Activated CD4-positive, CD25-positive, alpha-beta regulatory T cell (primary cell): ENCODE results near the gene TWNK.
"Not testable (repeated sequence)": the region's sequence is repeated elsewhere in the genome, so short reads cannot be mapped to it uniquely, and the experiment has no call there.

Experiments used
- DNase-seq, 4 experiments: peaks; one replicate each; lab custom pipeline; 2025; lab: John Stamatoyannopoulos, UW

The TWNK gene

DNA sequence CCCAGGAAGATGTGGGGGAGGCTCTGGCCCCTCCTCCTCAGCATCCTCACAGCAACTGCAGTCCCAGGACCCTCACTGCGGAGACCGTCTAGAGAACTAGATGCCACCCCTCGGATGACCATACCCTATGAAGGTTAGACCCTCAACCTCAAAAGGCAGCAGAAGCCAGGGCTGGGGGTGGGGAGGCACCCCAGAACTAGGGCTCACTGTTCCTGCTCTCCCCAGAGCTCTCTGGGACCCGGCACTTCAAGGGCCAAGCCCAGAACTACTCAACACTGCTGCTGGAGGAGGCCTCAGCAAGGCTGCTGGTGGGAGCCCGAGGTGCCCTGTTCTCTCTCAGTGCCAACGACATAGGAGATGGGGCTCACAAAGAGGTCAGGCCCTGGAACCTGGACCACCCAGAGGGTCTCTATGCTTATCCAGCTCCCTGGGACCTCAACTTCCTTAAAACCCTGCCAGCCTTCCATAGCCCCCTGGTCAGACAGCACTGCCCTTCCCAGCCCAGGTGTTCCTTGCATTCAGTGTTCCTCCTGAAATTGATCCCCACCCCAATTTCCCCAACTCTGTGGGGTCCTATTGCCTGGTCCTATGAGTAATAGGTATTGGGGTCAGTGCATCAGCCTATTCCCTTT is 14.3 kb upstream of the TWNK start:
- no peak for DNase-seq

DNA sequence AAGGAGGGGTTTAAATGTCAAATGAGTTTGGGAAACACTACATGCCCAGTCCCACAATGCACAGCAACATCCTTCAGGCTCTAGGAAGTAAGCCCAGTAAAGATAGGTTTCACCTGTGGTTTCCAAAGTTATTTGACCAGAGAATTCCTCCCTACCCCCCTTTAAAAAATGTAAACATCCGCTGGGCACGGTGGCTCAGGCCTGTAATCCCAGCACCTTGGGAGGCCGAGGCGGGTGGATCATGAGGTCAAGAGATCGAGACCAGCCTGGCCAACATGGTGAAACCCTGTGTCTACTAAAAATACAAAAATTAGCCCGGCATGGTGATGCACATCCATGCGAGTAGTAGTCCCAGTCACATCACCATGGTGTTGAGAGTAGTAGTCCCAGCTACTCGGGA is 11.9 kb upstream of the TWNK start:
- not testable (repeated sequence) for DNase-seq

DNA sequence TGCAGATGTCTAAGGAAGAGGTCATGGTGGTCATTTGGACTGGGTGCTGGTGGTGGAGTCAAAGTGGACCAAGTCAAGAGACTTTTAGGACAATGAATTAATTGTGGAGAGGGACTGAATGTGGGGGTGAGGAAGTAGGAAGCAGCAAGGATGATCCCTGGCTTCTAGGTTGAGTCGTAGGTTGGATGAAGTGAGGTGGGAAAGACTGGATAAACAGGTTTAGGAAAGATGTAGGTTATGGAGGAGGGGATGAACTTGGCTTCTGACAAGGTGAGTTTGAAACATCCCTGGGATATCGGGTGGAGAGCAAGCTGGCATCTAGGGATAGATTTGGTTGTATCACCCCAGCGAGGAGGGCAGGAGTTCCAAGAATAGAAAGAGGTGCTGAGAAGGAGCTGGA is 10.4 kb upstream of the TWNK start:
- DNase-seq, result no peak

DNA sequence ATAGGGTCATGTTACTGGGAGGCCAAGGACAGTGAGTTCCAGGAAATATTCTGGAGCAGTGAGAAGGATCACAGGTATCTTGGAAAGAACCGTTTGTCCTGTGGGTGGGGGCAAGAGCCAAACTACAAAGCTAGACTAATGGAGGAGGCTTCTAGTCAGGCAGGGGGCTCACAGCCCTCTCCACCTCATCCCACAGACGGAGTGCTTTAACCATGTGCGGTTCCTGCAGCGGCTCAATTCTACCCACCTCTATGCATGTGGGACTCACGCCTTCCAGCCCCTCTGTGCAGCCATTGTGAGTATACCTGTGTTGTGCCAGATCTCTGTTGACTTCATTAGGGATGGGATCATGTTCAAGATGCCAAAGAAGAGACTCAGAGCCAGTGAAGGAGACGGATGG is 9.9 kb upstream of the TWNK start:
- DNase-seq, result no peak

DNA sequence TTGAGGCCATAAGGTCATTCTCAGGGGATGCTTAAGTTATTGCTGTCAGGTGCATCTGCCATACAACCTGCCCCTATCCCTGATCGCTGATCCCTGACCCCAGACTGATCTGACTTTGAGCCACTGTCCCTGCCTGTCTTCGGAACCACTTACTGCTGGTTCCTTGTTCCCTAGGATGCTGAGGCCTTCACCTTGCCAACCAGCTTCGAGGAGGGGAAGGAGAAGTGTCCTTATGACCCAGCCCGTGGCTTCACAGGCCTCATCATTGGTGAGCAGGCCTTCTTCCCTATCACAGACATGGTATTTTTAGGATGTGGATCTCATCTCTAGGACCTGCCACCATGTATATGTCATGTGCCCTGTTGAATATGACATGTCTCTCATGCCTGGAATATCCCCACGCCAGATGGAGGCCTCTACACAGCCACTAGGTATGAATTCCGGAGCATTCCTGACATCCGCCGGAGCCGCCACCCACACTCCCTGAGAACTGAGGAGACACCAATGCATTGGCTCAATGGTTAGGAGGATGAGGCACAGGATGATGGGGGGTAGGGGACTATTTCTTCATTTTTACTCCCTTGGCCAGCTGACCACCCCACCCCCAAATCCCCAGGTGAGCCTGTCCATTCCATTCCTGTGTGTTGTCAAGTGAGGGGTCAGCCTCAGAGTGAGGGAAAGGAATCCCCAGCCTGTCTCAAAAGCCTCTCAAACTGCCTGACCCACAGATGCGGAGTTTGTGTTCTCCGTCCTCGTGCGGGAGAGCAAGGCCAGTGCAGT is 9.0 kb upstream of the TWNK start:
- no peak for DNase-seq

DNA sequence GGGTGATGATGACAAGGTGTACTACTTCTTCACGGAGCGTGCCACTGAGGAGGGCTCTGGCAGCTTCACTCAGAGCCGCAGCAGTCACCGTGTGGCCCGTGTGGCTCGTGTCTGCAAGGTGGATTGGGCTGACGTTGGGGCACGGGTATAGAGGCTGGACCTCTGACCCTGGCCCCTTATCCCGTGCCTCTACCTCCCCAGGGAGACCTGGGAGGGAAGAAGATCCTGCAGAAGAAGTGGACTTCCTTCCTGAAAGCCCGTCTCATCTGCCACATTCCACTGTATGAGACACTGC is 8.5 kb upstream of the TWNK start:
- no peak for DNase-seq

DNA sequence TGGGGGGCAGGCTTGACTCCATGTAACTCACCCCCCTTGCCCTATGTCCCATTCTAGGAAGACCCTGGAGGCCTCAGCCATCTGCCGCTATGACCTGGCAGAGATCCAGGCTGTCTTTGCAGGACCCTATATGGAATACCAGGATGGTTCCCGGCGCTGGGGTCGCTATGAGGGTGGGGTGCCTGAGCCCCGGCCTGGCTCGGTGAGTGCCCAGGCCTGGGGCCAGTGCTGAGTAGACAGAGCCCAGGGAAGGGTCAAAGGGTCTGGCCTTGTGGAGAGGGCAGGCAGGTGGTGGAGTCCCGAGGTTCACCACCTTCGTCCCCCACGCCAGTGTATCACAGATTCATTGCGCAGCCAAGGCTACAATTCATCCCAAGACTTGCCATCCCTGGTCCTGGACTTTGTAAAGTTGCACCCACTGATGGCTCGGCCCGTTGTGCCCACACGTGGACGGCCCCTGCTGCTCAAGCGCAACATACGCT is 7.5 kb upstream of the TWNK start:
- DNase-seq, result no peak

DNA sequence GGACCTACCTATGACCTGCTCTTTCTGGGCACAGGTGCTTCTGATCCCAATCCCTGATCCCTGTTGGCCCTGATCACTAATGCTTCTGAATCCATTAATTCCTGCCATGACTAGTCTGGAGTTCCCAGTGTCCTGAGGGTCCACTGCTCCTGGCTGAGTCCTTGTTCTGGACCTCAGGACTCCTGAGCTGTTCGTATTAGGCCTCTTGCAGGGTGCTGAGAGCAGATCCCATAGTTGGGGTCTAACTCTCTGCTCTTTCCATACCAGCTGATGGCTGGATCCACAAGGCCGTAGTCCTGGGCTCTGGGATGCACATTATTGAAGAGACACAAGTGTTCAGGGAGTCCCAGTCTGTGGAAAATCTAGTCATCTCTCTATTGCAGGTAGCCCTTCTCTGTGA is 7.0 kb upstream of the TWNK start:
- DNase-seq, result no peak

DNA sequence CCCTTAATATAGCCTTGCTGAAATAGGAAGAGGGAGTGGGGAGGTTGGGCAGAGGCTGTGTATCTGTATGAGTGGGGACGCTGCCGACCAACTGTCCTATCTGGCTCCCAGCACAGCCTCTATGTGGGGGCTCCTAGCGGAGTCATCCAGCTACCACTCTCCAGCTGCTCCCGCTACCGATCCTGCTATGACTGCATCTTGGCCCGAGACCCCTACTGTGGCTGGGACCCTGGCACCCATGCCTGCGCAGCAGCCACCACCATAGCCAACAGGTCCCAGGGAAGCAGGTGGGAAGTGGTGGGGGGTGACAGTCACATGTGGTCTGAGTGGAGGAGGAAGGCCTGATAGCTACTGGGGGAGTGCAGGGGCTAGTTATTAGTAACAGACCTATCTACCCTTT is 6.6 kb upstream of the TWNK start:
- no peak for DNase-seq

DNA sequence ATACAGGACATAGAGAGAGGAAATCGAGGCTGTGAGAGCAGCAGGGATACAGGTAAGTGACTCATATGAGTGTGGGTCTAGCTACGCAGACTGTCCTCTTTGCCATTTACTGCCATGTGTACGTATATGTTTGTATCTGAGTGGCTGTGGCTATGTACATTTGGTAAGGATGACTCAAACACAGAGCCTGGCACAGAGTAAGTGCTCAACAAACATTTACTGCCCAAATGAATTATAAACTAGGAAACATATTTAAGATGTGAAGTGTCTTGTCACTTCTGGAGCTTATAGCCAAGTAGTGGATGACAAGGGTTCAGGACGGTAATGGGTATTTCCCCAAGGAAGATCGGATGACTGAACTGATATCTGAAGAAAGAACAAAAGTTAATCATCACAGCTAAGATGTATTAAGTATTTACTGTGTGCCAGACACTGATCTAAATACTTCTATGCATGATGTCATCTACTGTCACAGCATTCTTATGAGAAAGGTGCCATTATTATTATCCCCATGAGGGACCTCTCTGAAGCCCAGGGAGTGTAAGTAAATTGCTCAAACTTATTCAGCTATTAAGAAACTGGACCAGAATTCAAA is 6.1 kb upstream of the TWNK start:
- DNase-seq, result no peak

DNA sequence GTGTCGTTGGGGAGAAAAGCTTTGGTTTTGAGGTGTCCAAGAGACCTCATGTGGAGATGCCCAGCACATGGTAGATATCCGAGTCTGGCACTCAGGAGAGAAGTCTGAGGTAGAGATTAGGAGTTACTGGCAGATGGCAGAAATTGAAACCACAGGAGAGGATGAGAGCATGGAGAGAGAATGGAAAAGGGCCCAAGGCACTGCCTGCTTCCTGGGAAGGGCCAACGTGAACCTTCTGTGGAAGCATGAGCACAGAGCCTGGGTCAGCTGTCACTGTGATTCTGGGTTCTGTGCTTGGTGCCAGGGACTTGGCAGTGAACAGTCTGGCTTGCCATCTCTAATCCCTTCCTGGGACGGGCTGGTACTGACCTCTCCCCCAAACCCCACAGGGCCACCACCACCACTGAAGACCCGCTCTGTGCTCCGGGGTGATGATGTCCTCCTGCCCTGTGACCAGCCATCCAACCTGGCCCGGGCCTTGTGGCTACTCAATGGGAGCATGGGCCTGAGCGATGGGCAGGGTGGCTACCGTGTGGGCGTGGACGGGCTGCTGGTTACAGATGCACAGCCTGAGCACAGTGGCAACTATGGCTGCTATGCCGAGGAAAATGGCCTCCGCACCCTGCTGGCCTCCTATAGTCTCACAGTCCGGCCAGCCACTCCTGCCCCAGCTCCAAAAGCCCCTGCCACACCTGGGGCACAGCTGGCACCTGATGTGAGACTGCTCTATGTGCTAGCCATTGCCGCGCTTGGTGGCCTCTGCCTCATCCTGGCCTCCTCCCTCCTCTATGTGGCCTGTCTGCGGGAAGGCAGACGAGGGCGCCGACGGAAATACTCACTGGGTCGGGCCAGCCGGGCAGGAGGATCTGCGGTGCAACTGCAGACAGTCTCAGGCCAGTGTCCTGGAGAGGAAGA is 4.2 kb upstream of the TWNK start:
- DNase-seq, result no peak

DNA sequence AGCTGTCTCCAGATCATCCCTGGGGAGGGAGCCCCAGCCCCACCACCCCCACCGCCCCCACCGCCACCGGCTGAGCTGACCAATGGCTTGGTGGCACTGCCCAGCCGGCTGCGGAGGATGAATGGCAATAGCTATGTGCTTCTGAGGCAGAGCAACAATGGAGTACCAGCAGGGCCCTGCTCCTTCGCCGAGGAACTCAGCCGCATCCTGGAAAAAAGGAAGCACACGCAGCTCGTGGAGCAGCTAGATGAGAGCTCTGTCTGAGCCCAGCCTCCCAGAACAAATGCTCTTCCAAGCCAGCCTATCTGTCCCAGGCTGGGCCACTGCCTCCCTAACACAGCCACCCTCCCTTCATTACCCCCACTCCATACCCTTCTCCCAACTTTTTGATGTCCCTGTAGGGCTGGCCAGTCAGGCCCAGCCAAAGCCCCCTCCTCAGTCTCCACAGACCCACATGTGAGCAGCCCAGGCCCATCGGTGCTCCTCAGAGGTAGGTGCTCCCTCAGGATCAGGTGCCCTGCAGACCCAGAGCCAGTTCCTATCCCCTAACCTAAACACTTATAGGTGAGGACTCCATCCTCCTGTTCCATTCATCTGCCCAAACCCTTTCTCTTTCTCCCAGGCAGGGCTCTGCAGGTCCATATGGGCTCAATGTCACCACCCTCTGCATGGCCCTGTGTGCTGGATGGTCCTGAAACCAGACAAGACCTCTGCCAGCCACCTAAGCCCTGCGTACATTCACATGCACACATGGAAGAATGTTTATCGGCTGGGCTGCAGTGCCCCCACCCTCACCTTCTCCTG is 3.3 kb upstream of the TWNK start:
- DNase-seq, result no peak

DNA sequence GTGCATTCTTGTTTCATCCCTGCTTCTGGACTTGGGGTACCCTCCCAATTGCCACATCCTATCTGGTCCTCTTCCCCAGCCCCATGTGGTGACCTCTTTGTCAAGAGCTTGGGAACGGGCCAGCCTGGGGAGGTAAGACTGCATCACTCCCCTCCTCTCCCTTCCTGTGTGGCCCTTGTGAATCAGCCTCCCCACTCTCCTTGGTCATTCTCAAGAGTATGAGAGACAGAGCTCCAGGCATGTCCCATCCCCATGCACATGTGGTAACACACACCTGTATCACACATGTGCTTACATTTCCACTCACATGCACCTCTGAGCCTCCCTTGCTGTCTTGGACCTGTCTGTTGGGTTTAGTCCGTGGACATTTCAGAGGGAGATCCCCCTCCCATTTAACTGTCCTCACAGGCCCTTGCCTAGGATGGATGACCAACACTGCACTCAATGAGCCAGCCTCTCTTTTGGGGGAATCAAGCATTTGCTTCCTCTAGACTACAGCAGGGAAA is 2.6 kb upstream of the TWNK start:
- DNase-seq, result no peak

DNA sequence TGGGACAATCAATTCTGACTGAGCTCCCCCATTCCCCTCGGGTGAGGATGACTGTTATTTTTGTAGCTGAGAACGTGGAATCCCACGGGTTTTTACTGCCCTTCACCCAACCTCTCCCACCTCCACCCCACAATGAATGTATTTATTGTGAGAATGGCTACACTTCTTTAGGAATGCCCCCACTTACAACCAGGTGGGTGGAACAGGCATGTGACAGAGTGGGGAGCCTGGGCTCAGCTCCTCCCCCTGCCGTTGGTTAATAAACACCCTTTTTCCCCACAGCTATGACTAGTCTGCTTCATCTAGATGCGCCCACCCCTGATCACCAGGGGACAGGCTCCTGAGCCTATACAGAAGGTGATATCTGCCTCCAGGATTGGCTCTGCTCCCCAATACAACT is 2.0 kb upstream of the TWNK start:
- no peak for DNase-seq

DNA sequence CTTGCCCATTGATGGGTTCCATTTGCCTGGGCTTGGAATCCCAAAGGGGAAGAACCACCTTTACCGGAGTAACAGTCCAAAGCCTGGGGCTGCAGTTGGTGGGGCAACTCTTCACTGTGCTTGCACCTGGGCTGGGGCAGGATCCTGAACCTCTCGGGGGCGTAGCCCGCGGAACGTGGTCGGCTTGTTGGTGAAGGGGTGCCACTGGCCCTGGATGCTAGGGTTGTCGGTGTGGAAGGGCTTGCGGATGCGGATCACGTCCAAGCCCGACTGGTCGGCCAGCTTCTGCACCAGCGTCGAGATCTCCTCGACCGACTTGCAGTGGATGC is 756 bp upstream of the TWNK start:
- DNase-seq, result no peak

DNA sequence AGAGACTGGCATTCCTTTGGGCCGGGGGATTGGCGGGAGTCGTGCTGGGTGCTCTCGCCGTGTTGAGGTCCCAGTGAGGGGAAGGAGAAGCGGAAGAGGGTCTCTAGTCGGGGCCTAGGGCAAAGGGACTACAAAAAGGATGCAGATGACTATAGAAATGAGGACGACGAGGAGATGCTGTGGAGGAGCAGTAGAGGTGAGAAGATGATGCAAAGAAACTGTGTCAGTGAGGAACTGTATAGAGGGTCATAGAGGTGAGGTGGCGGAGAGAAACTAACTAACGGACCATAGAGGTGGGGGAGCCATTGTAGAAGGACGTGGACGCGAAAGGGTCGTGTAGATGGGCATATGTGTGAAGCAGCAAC is 324 bp downstream of the TWNK start:
- no peak for DNase-seq

DNA sequence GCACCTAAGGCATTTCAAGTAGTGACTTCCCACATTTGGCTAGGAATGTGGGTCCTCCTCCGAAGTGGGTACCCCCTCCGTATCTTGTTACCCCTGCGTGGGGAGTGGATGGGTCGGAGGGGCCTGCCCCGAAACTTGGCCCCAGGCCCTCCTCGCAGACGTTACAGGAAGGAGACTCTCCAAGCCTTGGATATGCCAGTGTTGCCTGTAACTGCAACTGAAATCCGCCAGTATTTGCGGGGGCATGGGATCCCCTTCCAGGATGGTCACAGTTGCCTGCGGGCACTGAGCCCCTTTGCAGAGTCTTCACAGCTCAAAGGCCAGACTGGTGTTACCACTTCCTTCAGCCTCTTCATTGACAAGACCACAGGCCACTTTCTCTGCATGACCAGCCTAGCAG is 823 bp downstream of the TWNK start:
- no peak for DNase-seq

DNA sequence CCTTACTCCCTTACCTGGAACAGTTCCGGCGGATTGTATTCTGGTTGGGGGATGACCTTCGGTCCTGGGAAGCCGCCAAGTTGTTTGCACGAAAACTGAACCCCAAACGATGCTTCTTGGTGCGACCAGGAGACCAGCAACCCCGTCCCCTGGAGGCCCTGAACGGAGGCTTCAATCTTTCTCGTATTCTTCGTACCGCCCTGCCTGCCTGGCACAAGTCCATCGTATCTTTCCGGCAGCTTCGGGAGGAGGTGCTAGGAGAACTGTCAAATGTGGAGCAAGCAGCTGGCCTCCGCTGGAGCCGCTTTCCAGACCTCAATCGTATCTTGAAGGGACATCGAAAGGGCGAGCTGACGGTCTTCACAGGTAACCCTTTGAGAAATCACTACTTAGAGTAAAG is 1.7 kb downstream of the TWNK start:
- no peak for DNase-seq

DNA sequence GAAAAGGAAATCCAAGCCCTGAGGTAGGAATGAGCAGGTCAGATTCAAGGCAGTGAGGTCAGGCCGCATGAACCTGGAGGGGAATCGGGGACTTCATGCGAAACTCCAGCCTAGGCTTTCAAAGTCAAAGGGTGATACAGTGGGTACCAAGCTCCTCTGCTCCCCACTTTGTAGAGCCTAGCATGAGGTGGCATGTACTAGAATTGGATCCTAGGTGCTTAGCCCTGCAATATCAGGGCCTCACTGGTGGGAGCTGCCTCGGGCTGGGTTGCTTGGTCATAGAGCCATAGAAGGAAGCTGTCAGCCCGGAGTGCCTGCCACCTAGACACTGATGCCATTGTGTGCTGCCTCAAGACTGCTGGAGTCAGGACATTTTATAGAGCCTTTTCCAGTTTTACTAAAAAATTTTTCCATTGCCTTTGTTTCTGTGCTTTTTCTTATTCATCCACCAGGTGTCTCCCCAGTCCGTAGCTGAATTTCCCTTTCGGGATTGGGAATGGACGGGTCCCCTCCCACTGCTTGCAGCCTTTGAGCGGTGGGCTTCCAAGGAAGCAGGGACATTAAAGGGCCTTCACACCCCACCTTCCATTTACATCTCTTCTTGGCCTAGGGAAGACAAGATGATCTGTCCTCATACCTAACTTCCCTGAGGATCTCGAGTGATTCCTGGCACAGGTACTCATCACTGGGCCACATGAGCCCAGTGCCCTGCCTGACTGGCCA is 6.8 kb downstream of the TWNK start:
- no peak for DNase-seq

DNA sequence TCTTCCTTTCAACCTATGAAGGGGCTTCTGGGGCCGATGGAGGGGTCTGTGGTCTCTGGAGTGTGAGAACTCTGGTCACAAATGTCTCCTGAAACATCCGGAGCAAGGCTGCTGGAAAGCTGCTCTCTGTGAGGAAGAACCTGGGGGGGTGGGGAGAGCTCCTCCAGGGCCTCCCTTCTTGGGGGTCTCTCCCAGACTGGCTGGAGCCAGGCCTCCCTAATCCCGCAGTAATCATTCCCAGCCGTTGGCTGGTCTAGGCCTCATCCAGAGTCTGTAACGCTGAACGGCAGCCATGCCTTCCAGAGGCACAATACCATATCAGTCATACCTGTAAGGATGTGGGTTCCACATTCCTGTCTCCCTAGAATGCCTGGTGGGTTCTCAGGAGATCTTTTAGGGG is 7.8 kb downstream of the TWNK start:
- DNase-seq, result no peak
